Activated CD8-positive, alpha-beta T cell treated with anti-CD3 and anti-CD28 coated beads, Interleukin-2, amount 10 ng/mL, durations not matched to agents 7 days and 5 days (primary cell): ENCODE results near the gene HARS2. TPM values are rescaled to one million over a fixed set of nuclear protein-coding genes. Genes with fewer than 3 reads are reported as not detected.

Experiments
- ATAC-seq: fragments of 150-1000 bp; cut with Tn5 transposase; one replicate; pipeline ENCODE4 v1.10.0; 2021; ENCODE audit warnings: moderate library complexity
- CTCF ChIA-PET: fragments of 350-600 bp; sonication (Branson Sonifier 250); formaldehyde crosslinking; loops from one replicate; lab custom pipeline; 2021; ENCODE audit warnings: antibody characterized with exemption; lab: Charles Lee
- POLR2A ChIA-PET: fragments of 350-600 bp; sonication (Branson Sonifier 250); formaldehyde crosslinking; loops from one replicate; lab custom pipeline; 2021; ENCODE audit warnings: antibody characterized with exemption; lab: Charles Lee
- DNase-seq: peaks from one replicate; pipeline ENCODE4 v3.0.0-alpha.2; 2020
- H3K27ac Mint-ChIP-seq: one replicate; pipeline ENCODE4 v1.8.0; 2021; ENCODE audit warnings: mild to moderate bottlenecking, mixed read lengths
- H3K27me3 Mint-ChIP-seq: one replicate; pipeline ENCODE4 v1.8.0; 2021; ENCODE audit warnings: low read depth, mixed read lengths
- H3K36me3 Mint-ChIP-seq: one replicate; pipeline ENCODE4 v1.8.0; 2021; ENCODE audit warnings: low read depth, mixed read lengths
- H3K4me1 Mint-ChIP-seq: one replicate; pipeline ENCODE4 v1.8.0; 2021; ENCODE audit warnings: low read depth, mixed read lengths
- H3K4me3 Mint-ChIP-seq: one replicate; pipeline ENCODE4 v1.8.0; 2021; ENCODE audit warnings: mild to moderate bottlenecking, mixed read lengths
- H3K9me3 Mint-ChIP-seq: one replicate; pipeline ENCODE4 v1.8.0; 2022; ENCODE audit warnings: mixed read lengths; ENCODE audit not compliant: insufficient read depth
- microRNA-seq: library from miRNA; unstranded; fragments of <30 nt; microRNA quantifications from one replicate; pipeline ENCODE4 v1.2.0, GENCODE V29; 2022
- total RNA-seq, 2 experiments: library from RNA; stranded (reverse); gene quantifications; one replicate each; pipeline ENCODE4 v1.2.3, GENCODE V29; 2021

HARS2 gene
- total RNA-seq, 2 experiments from 2014 or later = 27.3 to 29.0 TPM

DNA sequence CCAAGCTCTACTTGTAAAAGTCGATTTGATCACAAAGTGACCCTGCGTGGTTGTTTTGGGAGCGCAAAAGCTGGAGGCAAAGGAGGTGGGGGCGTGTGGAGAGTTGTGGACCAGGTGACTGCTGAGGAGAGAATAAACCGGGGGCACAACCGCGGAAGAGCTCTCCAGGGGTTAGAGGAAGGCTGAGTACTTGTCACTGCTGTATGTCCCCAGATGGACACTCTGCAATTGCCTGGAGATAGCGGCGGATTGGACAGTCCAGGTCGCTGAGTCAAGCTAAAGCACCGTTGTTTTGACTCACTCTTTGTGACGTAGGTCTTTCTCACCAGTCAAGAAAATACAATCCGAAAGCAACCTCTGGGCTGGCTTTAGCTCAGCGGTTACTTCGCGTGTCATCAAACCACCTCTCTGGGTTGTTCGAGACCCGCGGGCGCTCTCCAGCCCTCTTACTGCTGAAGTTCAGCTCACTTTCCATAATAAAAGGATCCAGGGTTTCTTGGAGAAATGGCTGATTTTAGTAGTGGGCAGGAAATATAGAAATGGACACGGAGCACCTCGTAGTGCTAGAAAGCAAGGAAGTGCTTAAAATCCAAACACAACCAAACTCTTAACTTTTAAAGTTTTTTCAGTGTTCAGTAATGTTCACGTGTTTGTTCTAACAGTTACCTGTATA lies 34.7 kb downstream of the HARS2 start:
- ATAC-seq = peak; percentile 94
- peak; percentile 86 for DNase-seq
- Mint-ChIP-seq H3K36me3 (no peaks in the 10 kb centered on the region), H3K27ac (peak overlapping the region; percentile 80), H3K9me3 (no peaks in the 10 kb centered on the region), H3K4me1 (peaks cover 14% of the 10 kb centered on the region), H3K4me3 (peak overlapping the region; percentile 79), H3K27me3 (peaks cover 26% of the 10 kb centered on the region)
- ChIA-PET POLR2A (interaction anchor here (0.7 to 1.1 kb wide), 3 partner anchors 15 to 594 kb away, joined by 3 to 4 read pairs (median 3); no protein-coding TSS in a partner anchor), CTCF (interaction anchor here (0.6 to 2.1 kb wide), 12 partner anchors 15 to 893 kb away, joined by 3 to 8 read pairs (median 4); partner anchors contain the start of genes DIAPH1, IK, NDUFA2 and TAF7)

DNA sequence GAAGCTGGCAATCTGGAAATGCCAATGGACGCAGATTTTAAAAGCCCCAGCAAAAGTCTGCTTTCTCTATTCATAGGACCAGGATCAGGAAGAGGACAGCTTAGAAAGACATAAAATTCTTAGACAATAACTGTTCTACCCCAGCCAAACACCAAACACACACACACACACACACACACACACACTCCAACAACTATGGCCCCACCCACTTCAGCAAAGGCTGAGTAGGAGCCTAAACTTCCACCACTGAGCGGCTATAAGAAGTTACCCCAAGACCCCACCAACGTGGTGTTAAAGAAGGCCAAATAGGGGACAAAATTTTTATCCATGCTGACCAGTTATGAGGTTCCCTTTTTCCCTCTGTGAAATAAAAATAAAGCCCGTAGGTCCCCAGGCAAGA lies 41.8 kb downstream of the HARS2 start:
- no peaks in the 10 kb centered on the region for H3K36me3 Mint-ChIP-seq
- POLR2A ChIA-PET = no interaction called here
- peaks cover 27% of the 10 kb centered on the region for H3K27me3 Mint-ChIP-seq
- no peaks in the 10 kb centered on the region for H3K4me1 Mint-ChIP-seq
- H3K9me3 Mint-ChIP-seq = no peaks in the 10 kb centered on the region
- CTCF ChIA-PET = no interaction called here
- no peak for DNase-seq
- ATAC-seq = no peak
- no peak overlapping the region for H3K27ac Mint-ChIP-seq
- no peak overlapping the region for H3K4me3 Mint-ChIP-seq

DNA sequence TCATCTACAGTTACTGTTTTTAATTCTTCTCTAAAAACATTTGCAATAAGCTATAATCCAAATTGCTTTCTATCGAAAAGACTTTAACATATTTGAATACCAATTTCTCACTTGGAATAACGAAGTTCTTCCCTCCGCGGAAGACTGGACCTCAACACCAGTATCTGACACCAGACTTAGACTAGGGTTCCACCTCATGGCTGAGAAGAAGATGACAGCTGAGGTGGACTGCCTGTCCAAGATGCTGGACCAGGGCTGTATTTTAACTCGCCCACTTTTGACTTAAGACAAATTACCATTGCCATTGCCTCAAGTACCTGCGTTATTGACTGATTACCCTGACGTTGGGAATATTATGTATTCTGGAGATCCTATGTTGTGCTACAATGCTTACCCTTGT lies 43.1 kb downstream of the HARS2 start:
- POLR2A ChIA-PET = no interaction called here
- no peaks in the 10 kb centered on the region for H3K9me3 Mint-ChIP-seq
- CTCF ChIA-PET = no interaction called here
- H3K27me3 Mint-ChIP-seq = peaks cover 25% of the 10 kb centered on the region
- no peaks in the 10 kb centered on the region for H3K4me1 Mint-ChIP-seq
- H3K4me3 Mint-ChIP-seq = no peak overlapping the region
- ATAC-seq (no peak), DNase-seq (no peak)
- H3K27ac Mint-ChIP-seq = no peak overlapping the region
- no peaks in the 10 kb centered on the region for H3K36me3 Mint-ChIP-seq

DNA sequence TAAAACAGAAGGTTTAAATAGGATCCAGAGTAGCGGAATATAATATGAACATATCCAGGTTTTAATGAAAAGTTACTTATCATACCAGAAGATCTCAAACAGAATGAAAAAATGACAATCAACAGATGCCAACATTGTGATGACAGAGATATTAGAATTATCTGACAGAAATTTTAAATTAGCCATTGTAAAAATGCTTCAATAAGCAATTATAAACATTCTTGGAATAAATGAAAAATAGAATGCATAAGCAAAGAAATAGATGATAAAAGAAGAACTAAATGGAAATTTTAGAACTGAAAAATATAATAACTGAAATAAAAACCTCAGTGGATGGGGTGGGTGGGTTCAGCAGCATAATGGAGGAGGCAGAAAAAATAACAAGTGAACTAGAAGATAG lies 46.2 kb downstream of the HARS2 start:
- no peaks in the 10 kb centered on the region for H3K9me3 Mint-ChIP-seq
- H3K36me3 Mint-ChIP-seq = no peaks in the 10 kb centered on the region
- CTCF ChIA-PET = no interaction called here
- H3K27ac Mint-ChIP-seq = no peak overlapping the region
- POLR2A ChIA-PET = interaction anchor here (0.7 kb wide), 1 partner anchor 99 kb away, joined by 3 read pairs; no protein-coding TSS in a partner anchor
- no peaks in the 10 kb centered on the region for H3K4me1 Mint-ChIP-seq
- no peak for ATAC-seq
- DNase-seq = no peak
- H3K27me3 Mint-ChIP-seq = peaks cover 25% of the 10 kb centered on the region
- no peak overlapping the region for H3K4me3 Mint-ChIP-seq

DNA sequence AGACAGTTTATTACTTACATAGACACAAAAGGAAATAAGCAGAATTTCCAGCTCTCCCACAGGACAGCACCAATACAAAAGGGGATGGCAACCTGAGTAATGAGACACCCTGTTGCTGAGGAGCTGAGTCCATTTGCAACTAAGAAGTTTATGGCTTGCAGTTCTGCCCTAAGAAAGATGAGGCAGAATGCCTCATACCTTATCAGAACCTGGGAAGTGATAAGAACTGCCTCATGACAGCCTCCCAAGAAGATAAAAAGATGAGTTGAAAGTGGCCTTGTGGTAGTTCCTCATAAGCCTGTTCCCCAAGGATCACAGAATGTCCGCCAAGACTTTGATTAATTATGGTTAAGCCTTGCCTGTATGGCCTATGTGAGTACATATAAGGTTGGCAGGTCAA lies 50.7 kb downstream of the HARS2 start:
- H3K36me3 Mint-ChIP-seq = no peaks in the 10 kb centered on the region
- peaks cover 5% of the 10 kb centered on the region for H3K27me3 Mint-ChIP-seq
- ATAC-seq = no peak
- peaks cover 4% of the 10 kb centered on the region for H3K9me3 Mint-ChIP-seq
- no peak for DNase-seq
- no peak overlapping the region for H3K4me3 Mint-ChIP-seq
- ChIA-PET POLR2A (no interaction called here), CTCF (no interaction called here)
- no peaks in the 10 kb centered on the region for H3K4me1 Mint-ChIP-seq
- no peak overlapping the region for H3K27ac Mint-ChIP-seq

Small RNAs within 50 kb of the gene (microRNA-seq; reads per million reads assigned to microRNA genes)
- 1.7 reads per million for gene MIR3655

Other genes with a start within 250 kb of the HARS2 start
- 1 to 10 TPM; 7.4 to 8.6 TPM for gene EIF4EBP3, start 143.8 kb upstream of the HARS2 start, total RNA-seq
- gene SRA1, start 134.0 kb upstream of the HARS2 start, total RNA-seq = 10 to 100 TPM; 42.7 to 43.4 TPM
- gene APBB3, start 126.9 kb upstream of the HARS2 start, total RNA-seq = 10 to 100 TPM; 24.1 to 25.0 TPM
- 10 to 100 TPM; 88.9 to 98.2 TPM for gene SLC35A4, start 126.6 kb upstream of the HARS2 start, total RNA-seq
- gene CD14, start 58.3 kb upstream of the HARS2 start, total RNA-seq = under 1 TPM; 0.42 to 0.45 TPM
- gene TMCO6, start 52.0 kb upstream of the HARS2 start, total RNA-seq = 10 to 100 TPM; 30.5 to 36.5 TPM
- gene NDUFA2, start 43.8 kb upstream of the HARS2 start, total RNA-seq = 10 to 100 TPM; 81.6 to 84.0 TPM
- gene IK, start 43.6 kb upstream of the HARS2 start, total RNA-seq = 100 to 1,000 TPM in 1 of 2 experiments, 10 to 100 TPM in 1; 92.1 to 104 TPM
- 10 to 100 TPM; 40.1 to 41.1 TPM for gene WDR55, start 26.6 kb upstream of the HARS2 start, total RNA-seq
- gene DND1, start 17.9 kb upstream of the HARS2 start, total RNA-seq = 1 to 10 TPM; 3.1 to 4.1 TPM
- gene HARS1, start 85 bp upstream of the HARS2 start, total RNA-seq = 10 to 100 TPM; 81.6 to 87.6 TPM
- 10 to 100 TPM; 43.3 to 47.4 TPM for gene ZMAT2, start 9.0 kb downstream of the HARS2 start, total RNA-seq
- gene PCDHA1, start 94.7 kb downstream of the HARS2 start, total RNA-seq = not detected
- gene PCDHA2, start 103.4 kb downstream of the HARS2 start, total RNA-seq = not detected
- gene PCDHA3, start 109.6 kb downstream of the HARS2 start, total RNA-seq = not detected
- gene PCDHA4, start 115.6 kb downstream of the HARS2 start, total RNA-seq = not detected
- not detected for gene PCDHA5, start 130.2 kb downstream of the HARS2 start, total RNA-seq
- not detected for gene PCDHA6, start 136.5 kb downstream of the HARS2 start, total RNA-seq
- gene PCDHA7, start 142.8 kb downstream of the HARS2 start, total RNA-seq = not detected
- not detected for gene PCDHA8, start 149.7 kb downstream of the HARS2 start, total RNA-seq
- not detected for gene PCDHA9, start 156.9 kb downstream of the HARS2 start, total RNA-seq
- gene PCDHA10, start 164.4 kb downstream of the HARS2 start, total RNA-seq = not detected
- not detected for gene PCDHA11, start 177.5 kb downstream of the HARS2 start, total RNA-seq
- gene PCDHA12, start 183.9 kb downstream of the HARS2 start, total RNA-seq = not detected
- gene PCDHA13, start 190.7 kb downstream of the HARS2 start, total RNA-seq = not detected
- not detected for gene PCDHAC1, start 234.8 kb downstream of the HARS2 start, total RNA-seq